HG03103 (cell line): ENCODE results near the gene ANKUB1.
"Not testable (repeated sequence)": the region's sequence is repeated elsewhere in the genome, so short reads cannot be mapped to it uniquely, and the experiment has no call there.

ENCODE experiments used
- ATAC-seq: cut with Tn5 transposase; IDR thresholded peaks from one replicate; pipeline ENCODE4 v1.9.1; 2021; ENCODE audit warnings: low read depth; ENCODE audit not compliant: unreplicated experiment

The ANKUB1 gene

GRCh38 chr3:149792452-149793270 is at the start of gene ANKUB1:
Gene ANKUB1, minus strand, starts transcription at chr3:149792554. Its CDS starts 188 bp downstream, at chr3:149792366.
- ATAC-seq: no peak

- no peak for ATAC-seq
Observed at GRCh38 chr3:149839896-149840295, 47.5 kb upstream of the ANKUB1 start.

GRCh38 chr3:149839469-149839868 is 47.1 kb upstream of the ANKUB1 start:
- ATAC-seq: not testable (repeated sequence)

GRCh38 chr3:149838491-149838890 is 46.1 kb upstream of the ANKUB1 start:
- ATAC-seq: not testable (repeated sequence)

- ATAC-seq: no peak
Observed at GRCh38 chr3:149833241-149833640, 40.9 kb upstream of the ANKUB1 start.

GRCh38 chr3:149832086-149832485 is 39.7 kb upstream of the ANKUB1 start:
- no peak for ATAC-seq

- no peak for ATAC-seq
Observed at GRCh38 chr3:149831321-149831720, 39.0 kb upstream of the ANKUB1 start.

GRCh38 chr3:149830902-149831301 is 38.5 kb upstream of the ANKUB1 start:
- no peak for ATAC-seq

GRCh38 chr3:149829631-149830030 is 37.3 kb upstream of the ANKUB1 start:
- ATAC-seq: not testable (repeated sequence)

- ATAC-seq: no peak
Observed at GRCh38 chr3:149828390-149828789, 36.0 kb upstream of the ANKUB1 start.

- no peak for ATAC-seq
Observed at GRCh38 chr3:149826636-149827035, 34.3 kb upstream of the ANKUB1 start.

- ATAC-seq: no peak
Observed at GRCh38 chr3:149820183-149820582, 27.8 kb upstream of the ANKUB1 start.

GRCh38 chr3:149819432-149819831 is 27.1 kb upstream of the ANKUB1 start:
- ATAC-seq: no peak

GRCh38 chr3:149816986-149817385 is 24.6 kb upstream of the ANKUB1 start:
- no peak for ATAC-seq

- ATAC-seq: no peak
Observed at GRCh38 chr3:149816311-149816710, 24.0 kb upstream of the ANKUB1 start.

- ATAC-seq: no peak
Observed at GRCh38 chr3:149815728-149816127, 23.4 kb upstream of the ANKUB1 start.

- no peak for ATAC-seq
Observed at GRCh38 chr3:149815321-149815720, 23.0 kb upstream of the ANKUB1 start.

- ATAC-seq: peak; percentile 12
Observed at GRCh38 chr3:149813367-149814281, 21.3 kb upstream of the ANKUB1 start.

GRCh38 chr3:149812606-149813366 is 20.4 kb upstream of the ANKUB1 start, which contains the start of gene RNF13:
Gene RNF13, plus strand, starts transcription at chr3:149813215. Its CDS starts 32,812 bp downstream, at chr3:149846027.
- peak; percentile 88 for ATAC-seq

- ATAC-seq: no peak
Observed at GRCh38 chr3:149812165-149812605, 19.8 kb upstream of the ANKUB1 start.
